SK-N-SH treated with all-trans-retinoic acid at 6 μM for 48 hours (cell line): ENCODE measurements around the gene QSOX2.

Experiments used
- ATAC-seq: fragments of 200-7000 bp; cut with Tn5 transposase; 3 replicates; pipeline ENCODE4 v1.9.1; 2020; ENCODE audit warnings: mild to moderate bottlenecking, moderate library complexity
- ARNTL ChIP-seq: fragments of 450-650 bp; formaldehyde crosslinking; IDR thresholded peaks from 2 replicates; pipeline ENCODE4 v1.5.0; 2020; ENCODE audit warnings: low read depth, mild to moderate bottlenecking, moderate library complexity, borderline replicate concordance
- BACH2 ChIP-seq: fragments of 250-450 bp; sonication (Bioruptor Pico); IDR thresholded peaks from 2 replicates; pipeline ENCODE4 v1.9.0; 2021; ENCODE audit warnings: mild to moderate bottlenecking, borderline replicate concordance
- CSDC2 ChIP-seq: fragments of 250-450 bp; sonication (Bioruptor Pico); IDR thresholded peaks from 2 replicates; pipeline ENCODE4 v1.5.0; 2020; ENCODE audit warnings: mild to moderate bottlenecking, moderate library complexity
- CSRNP3 ChIP-seq: fragments of 250-450 bp; sonication (Bioruptor Pico); IDR thresholded peaks from 2 replicates; pipeline ENCODE4 v1.5.1; 2021; ENCODE audit warnings: mild to moderate bottlenecking, moderate library complexity
- ESRRG ChIP-seq: fragments of 250-450 bp; sonication (Bioruptor Pico); IDR thresholded peaks from 2 replicates; pipeline ENCODE4 v1.6.1; 2021; ENCODE audit warnings: mild to moderate bottlenecking
- GLIS3 ChIP-seq: fragments of 250-450 bp; sonication (Bioruptor Pico); IDR thresholded peaks from 2 replicates; pipeline ENCODE4 v1.5.0; 2020; ENCODE audit warnings: mild to moderate bottlenecking, moderate library complexity
- ISL1 ChIP-seq: fragments of 250-450 bp; sonication (Bioruptor Pico); IDR thresholded peaks from 2 replicates; pipeline ENCODE4 v2.1.2; 2022; ENCODE audit warnings: mild to moderate bottlenecking, moderate library complexity
- OSR1 ChIP-seq: fragments of 250-450 bp; sonication (Bioruptor Pico); IDR thresholded peaks from 2 replicates; pipeline ENCODE4 v1.8.0; 2022; ENCODE audit warnings: moderate library complexity, mild to moderate bottlenecking, inconsistent platforms
- PATZ1 ChIP-seq: fragments of 250-450 bp; sonication (Bioruptor Pico); IDR thresholded peaks from 2 replicates; pipeline ENCODE4 v1.8.0; 2020; ENCODE audit warnings: mild to moderate bottlenecking, moderate library complexity, borderline replicate concordance
- POU6F1 ChIP-seq: fragments of 250-450 bp; sonication (Bioruptor Pico); IDR thresholded peaks from 2 replicates; pipeline ENCODE4 v1.8.0; 2021; ENCODE audit warnings: low read depth, mild to moderate bottlenecking, moderate library complexity, borderline replicate concordance
- PPARA ChIP-seq: fragments of 250-450 bp; sonication (Bioruptor Pico); IDR thresholded peaks from 2 replicates; pipeline ENCODE4 v1.5.0; 2020; ENCODE audit warnings: mild to moderate bottlenecking, borderline replicate concordance
- RARB ChIP-seq: fragments of 250-450 bp; sonication (Bioruptor Pico); IDR thresholded peaks from 2 replicates; pipeline ENCODE4 v1.8.0; 2021; ENCODE audit warnings: mild to moderate bottlenecking, moderate library complexity
- SNAI2 ChIP-seq: fragments of 250-450 bp; sonication (Bioruptor Pico); IDR thresholded peaks from 2 replicates; pipeline ENCODE4 v1.5.0; 2020; ENCODE audit warnings: mild to moderate bottlenecking, moderate library complexity
- TCF4 ChIP-seq: fragments of 250-450 bp; sonication (Bioruptor Pico); IDR thresholded peaks from 2 replicates; pipeline ENCODE4 v1.8.0; 2021; ENCODE audit warnings: mild to moderate bottlenecking, moderate library complexity, borderline replicate concordance
- TOX ChIP-seq: fragments of 250-450 bp; sonication (Bioruptor Pico); IDR thresholded peaks from 2 replicates; pipeline ENCODE4 v1.8.0; 2021; ENCODE audit warnings: mild to moderate bottlenecking, moderate library complexity, borderline replicate concordance
- TSHZ2 ChIP-seq: fragments of 250-450 bp; sonication (Bioruptor Pico); IDR thresholded peaks from 2 replicates; pipeline ENCODE4 v1.5.0; 2020; ENCODE audit warnings: mild to moderate bottlenecking, moderate library complexity
- ZC3H10 ChIP-seq: fragments of 250-450 bp; sonication (Bioruptor Pico); IDR thresholded peaks from 2 replicates; pipeline ENCODE4 v1.5.1; 2021; ENCODE audit warnings: mild to moderate bottlenecking, moderate library complexity
- ZFP3 ChIP-seq: fragments of 250-450 bp; sonication (Bioruptor Pico); IDR thresholded peaks from 2 replicates; pipeline ENCODE4 v1.5.0; 2020; ENCODE audit warnings: mild to moderate bottlenecking, moderate library complexity
- ZFP30 ChIP-seq: fragments of 450-650 bp; formaldehyde crosslinking; IDR thresholded peaks from 2 replicates; pipeline ENCODE4 v1.5.0; 2022; ENCODE audit warnings: mild to moderate bottlenecking, moderate library complexity
- ZNF565 ChIP-seq: fragments of 450-650 bp; formaldehyde crosslinking; conservative IDR thresholded peaks from 2 replicates; pipeline ENCODE4 v1.5.0; 2020; ENCODE audit warnings: low read depth, mild to moderate bottlenecking, moderate library complexity
- ZNF70 ChIP-seq: fragments of 450-650 bp; formaldehyde crosslinking; IDR thresholded peaks from 2 replicates; pipeline ENCODE4 v1.5.0; 2020; ENCODE audit warnings: mild to moderate bottlenecking, moderate library complexity
- ZNF8 ChIP-seq: fragments of 450-650 bp; formaldehyde crosslinking; IDR thresholded peaks from 2 replicates; pipeline ENCODE4 v1.5.0; 2020; ENCODE audit warnings: mild to moderate bottlenecking, moderate library complexity

The QSOX2 gene

GRCh38 chr9:136294437-136294836, 48.8 kb upstream of the QSOX2 start:
- TF ChIP-seq ISL1 (no peak), POU6F1 (CRISPR knock-in tag) (no peak), OSR1 (CRISPR knock-in tag) (no peak), RARB (no peak), ARNTL (CRISPR knock-in tag) (no peak), ZNF70 (CRISPR knock-in tag) (no peak), ZFP30 (CRISPR knock-in tag) (no peak), SNAI2 (CRISPR knock-in tag) (no peak), ZFP3 (CRISPR knock-in tag) (no peak), TOX (CRISPR knock-in tag) (no peak), ZNF8 (no peak), TSHZ2 (no peak), ESRRG (CRISPR knock-in tag) (no peak), CSDC2 (CRISPR knock-in tag) (no peak), GLIS3 (no peak), PATZ1 (no peak), ZC3H10 (CRISPR knock-in tag) (no peak), TCF4 (CRISPR knock-in tag) (no peak), BACH2 (CRISPR knock-in tag) (no peak)
- ATAC-seq: no peak

GRCh38 chr9:136293476-136294077, 48.0 kb upstream of the QSOX2 start:
- no peak for ATAC-seq
- no peak for TF ChIP-seq ZFP30 (CRISPR knock-in tag)
- TF ChIP-seq ESRRG (CRISPR knock-in tag): no peak
- no peak for TF ChIP-seq GLIS3
- no peak for TF ChIP-seq PPARA
- no peak for TF ChIP-seq TSHZ2
- TF ChIP-seq ZNF565: no peak
- no peak for TF ChIP-seq TCF4 (CRISPR knock-in tag)
- TF ChIP-seq ZNF8: no peak
- TF ChIP-seq RARB: no peak
- no peak for TF ChIP-seq ISL1
- TF ChIP-seq CSRNP3 (CRISPR knock-in tag): no peak
